Sigmoid colon (tissue), 7 donors: ENCODE measurements around the gene WDSUB1. TPM values are rescaled to one million over a fixed set of nuclear protein-coding genes. Genes with fewer than 3 reads are reported as not detected.

Source experiments
- DNase-seq: peaks from one replicate; pipeline ENCODE4 v3.0.0-alpha.2; 2019
- H3K27ac ChIP-seq, 4 donors: fragments of 200-600 bp; sonication (generic); one replicate each; pipeline ENCODE4 v1.5.1; 2016 to 2019; ENCODE audit warnings: mild to moderate bottlenecking in 1 of 4
- H3K27me3 ChIP-seq, 3 donors: fragments of 200-600 bp; sonication (generic); one replicate each; pipeline ENCODE4 v1.5.1; 2019; ENCODE audit warnings: mild to moderate bottlenecking in 1 of 3
- H3K36me3 ChIP-seq, 4 donors: fragments of 200-600 bp; sonication (generic); one replicate each; pipeline ENCODE4 v1.5.1; 2016 to 2019
- H3K4me1 ChIP-seq, 4 donors: fragments of 200-600 bp; sonication (generic); one replicate each; pipeline ENCODE4 v1.5.1; 2017 to 2019
- H3K4me3 ChIP-seq, 4 donors: fragments of 200-600 bp; sonication (generic); one replicate each; pipeline ENCODE4 v1.5.1; 2017 to 2019; ENCODE audit warnings: mild to moderate bottlenecking in 2 of 4, moderate library complexity in 1 of 4
- H3K9me3 ChIP-seq, 4 donors: fragments of 200-600 bp in 3 of 4; sonication (generic) in 3 of 4; one replicate each; pipeline versions ENCODE4 v1.5.1 to v1.6.1; 2013 to 2019
- CTCF ChIP-seq, 4 experiments: fragments of 450-650 bp in 3 of 4; fragments of 200-600 bp in 1 of 4; IDR thresholded peaks; one replicate each; pipeline ENCODE4 v1.5.1; 2016 to 2019; ENCODE audit warnings: antibody characterized with exemption in 4 of 4, mild to moderate bottlenecking in 3 of 4, moderate library complexity in 2 of 4
- EP300 ChIP-seq, 4 donors: sonication (generic); formaldehyde crosslinking; IDR thresholded peaks; one replicate each; pipeline ENCODE4 v1.6.1; 2017; ENCODE audit warnings: antibody characterized with exemption in 4 of 4
- POLR2A ChIP-seq, 2 donors: fragments of 450-650 bp; IDR thresholded peaks; one replicate each; pipeline ENCODE4 v1.6.1; 2016; ENCODE audit warnings: antibody characterized with exemption in 2 of 2, mild to moderate bottlenecking in 2 of 2, moderate library complexity in 2 of 2
- POLR2AphosphoS5 ChIP-seq, 4 donors: sonication (generic); formaldehyde crosslinking; IDR thresholded peaks; one replicate each; pipeline ENCODE4 v1.6.1; 2017; ENCODE audit warnings: antibody characterized with exemption in 4 of 4
- WGBS, 2 donors: extraction: QIAGEN DNeasy Blood & Tissue Kit; methylation state at CpG; one replicate each; pipeline ENCODE4 v1.1.7; 2013; 5-methylcytosine and 5-hydroxymethylcytosine counted together
- intact Hi-C: fragments of 100-400 bp; cut with DNase I; formaldehyde crosslinking; loops from one replicate; pipeline ENCODE4 v1.15.1; 2023
- polyA plus RNA-seq, 3 donors: library from polyadenylated mRNA; stranded (reverse); fragments of 200-250 nt; gene quantifications; one replicate each; pipeline ENCODE4 v1.2.3, GENCODE V29; 2013
- total RNA-seq, 4 donors: library from RNA; depleted of rRNA; stranded (reverse); fragments of >200 nt; gene quantifications; one replicate each; pipeline ENCODE4 v1.1.0, GENCODE V29; 2016
- donor health status: healthy with polysubstance abuse.
- donor health status: Bipolar disorder and iron deficiency.
- donor health status: healthy.

WDSUB1 gene
- total and polyA plus RNA-seq, 7 donors: 5.6 to 23.0 (median 8.9) TPM

GRCh38 chr2:159226608-159227385 lies 59.7 kb downstream of the WDSUB1 start:
- Histone ChIP-seq H3K27ac (no peak overlapping the region), H3K4me3 (no peak overlapping the region), H3K4me1 (no peaks in the 10 kb centered on the region), H3K27me3 (no peaks in the 10 kb centered on the region), H3K9me3 (no peaks in the 10 kb centered on the region), H3K36me3 (peaks cover 7 to 82% (median 44%) of the 10 kb centered on the region in 4 donors)
- intact Hi-C loops: no loop called here
- no peak for TF ChIP-seq CTCF (IDR thresholded peaks at IDR 0.05)
- no peak for TF ChIP-seq POLR2A (IDR thresholded peaks at IDR 0.05)
- no peak for TF ChIP-seq EP300 (IDR thresholded peaks at IDR 0.05)
- no peak for TF ChIP-seq POLR2AphosphoS5 (IDR thresholded peaks at IDR 0.05)
- no peak for DNase-seq

GRCh38 chr2:159226059-159226461 lies 60.4 kb downstream of the WDSUB1 start:
- TF ChIP-seq POLR2A (IDR thresholded peaks at IDR 0.05) (no peak), POLR2AphosphoS5 (IDR thresholded peaks at IDR 0.05) (peak in 1 of 4 donors; percentile 15)
- no peak for DNase-seq
- peaks cover 7 to 87% (median 47%) of the 10 kb centered on the region in 4 donors for H3K36me3 ChIP-seq

GRCh38 chr2:159225025-159226016 lies 61.2 kb downstream of the WDSUB1 start:
- intact Hi-C loops: no loop called here
- no peak for TF ChIP-seq POLR2A (IDR thresholded peaks at IDR 0.05)
- no peak for TF ChIP-seq POLR2AphosphoS5 (IDR thresholded peaks at IDR 0.05)
- no peak for TF ChIP-seq CTCF (IDR thresholded peaks at IDR 0.05)
- TF ChIP-seq EP300 (IDR thresholded peaks at IDR 0.05): no peak
- Histone ChIP-seq H3K9me3 (no peaks in the 10 kb centered on the region), H3K4me1 (no peaks in the 10 kb centered on the region), H3K4me3 (no peak overlapping the region), H3K27me3 (no peaks in the 10 kb centered on the region), H3K27ac (peak overlapping the region in 1 of 4 donors; percentile 21), H3K36me3 (peaks cover 3 to 87% (median 46%) of the 10 kb centered on the region in 4 donors)
- no peak for DNase-seq
- 92 to 95% methylated on average over 26 of the region's 26 CpGs for WGBS, 2 donors

More at GRCh38 chr2:159226059-159226461, 60.4 kb downstream of the WDSUB1 start:
- no peaks in the 10 kb centered on the region for H3K27me3 ChIP-seq
- 73 to 84% methylated on average over 5 of the region's 5 CpGs for WGBS, 2 donors
- intact Hi-C loops: no loop called here
- H3K4me1 ChIP-seq: no peaks in the 10 kb centered on the region
- no peak overlapping the region for H3K4me3 ChIP-seq
- no peaks in the 10 kb centered on the region for H3K9me3 ChIP-seq
- peak overlapping the region in 1 of 4 donors; percentile 21 for H3K27ac ChIP-seq

GRCh38 chr2:159224061-159224813 lies 62.3 kb downstream of the WDSUB1 start:
- Histone ChIP-seq H3K27me3 (no peaks in the 10 kb centered on the region), H3K36me3 (peaks cover 0 to 87% (median 42%) of the 10 kb centered on the region in 4 donors), H3K9me3 (no peaks in the 10 kb centered on the region), H3K4me1 (no peaks in the 10 kb centered on the region), H3K27ac (no peak overlapping the region), H3K4me3 (no peak overlapping the region)
- no peak for TF ChIP-seq POLR2A (IDR thresholded peaks at IDR 0.05)
- no peak for TF ChIP-seq POLR2AphosphoS5 (IDR thresholded peaks at IDR 0.05)
- no peak for TF ChIP-seq CTCF (IDR thresholded peaks at IDR 0.05)
- TF ChIP-seq EP300 (IDR thresholded peaks at IDR 0.05): no peak
- DNase-seq: no peak
- 94 to 95% methylated on average over 17 of the region's 17 CpGs for WGBS, 2 donors
- intact Hi-C loops: no loop called here
